HFF-Myc (cell line): ENCODE results near the gene TBC1D21.

Source experiments
- DNase-seq: peaks from one replicate; pipeline ENCODE4 v3.0.0-alpha.2; 2011; ENCODE audit warnings: low read depth; ENCODE audit errors: extremely low read depth
- H3K4me3 ChIP-seq: replicated peaks from 2 replicates; pipeline ENCODE4 v1.5.1; 2011; ENCODE audit warnings: low read depth, mild to moderate bottlenecking, control low read depth, low read length
- CTCF ChIP-seq: IDR thresholded peaks from 2 replicates; pipeline ENCODE4 v1.5.1; 2012; ENCODE audit warnings: mild to moderate bottlenecking, low read depth, low read length, control low read depth; ENCODE audit errors: missing control alignments

Gene TBC1D21

DNA sequence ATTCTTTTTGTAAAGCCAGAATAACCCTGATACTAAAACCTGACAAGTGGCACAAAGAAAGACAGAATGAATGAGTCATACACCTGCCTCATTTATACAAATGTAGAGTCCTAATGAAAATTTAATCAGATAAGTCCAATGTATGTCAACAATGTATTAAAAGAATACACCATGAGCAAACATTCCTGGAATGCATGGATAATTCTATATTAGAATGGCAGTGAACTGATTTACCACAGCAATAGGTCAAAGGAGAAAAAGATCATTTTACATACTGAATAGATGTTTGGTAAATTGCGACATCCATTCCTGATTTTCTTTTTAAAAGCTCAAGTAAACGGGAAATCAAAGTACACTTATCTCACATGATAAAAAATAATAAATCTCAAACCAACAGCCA is 41.7 kb downstream of the TBC1D21 start:
- TF ChIP-seq CTCF: no peak
- no peak for DNase-seq
- no peak overlapping the region for H3K4me3 ChIP-seq

- TF ChIP-seq CTCF: no peak
- DNase-seq: no peak
- no peak overlapping the region for H3K4me3 ChIP-seq
Observed at GRCh38 chr15:73918784-73919183, 45.4 kb downstream of the TBC1D21 start.

GRCh38 chr15:73919706-73920105 is 46.3 kb downstream of the TBC1D21 start:
- H3K4me3 ChIP-seq: no peak overlapping the region
- no peak for TF ChIP-seq CTCF
- no peak for DNase-seq

DNA sequence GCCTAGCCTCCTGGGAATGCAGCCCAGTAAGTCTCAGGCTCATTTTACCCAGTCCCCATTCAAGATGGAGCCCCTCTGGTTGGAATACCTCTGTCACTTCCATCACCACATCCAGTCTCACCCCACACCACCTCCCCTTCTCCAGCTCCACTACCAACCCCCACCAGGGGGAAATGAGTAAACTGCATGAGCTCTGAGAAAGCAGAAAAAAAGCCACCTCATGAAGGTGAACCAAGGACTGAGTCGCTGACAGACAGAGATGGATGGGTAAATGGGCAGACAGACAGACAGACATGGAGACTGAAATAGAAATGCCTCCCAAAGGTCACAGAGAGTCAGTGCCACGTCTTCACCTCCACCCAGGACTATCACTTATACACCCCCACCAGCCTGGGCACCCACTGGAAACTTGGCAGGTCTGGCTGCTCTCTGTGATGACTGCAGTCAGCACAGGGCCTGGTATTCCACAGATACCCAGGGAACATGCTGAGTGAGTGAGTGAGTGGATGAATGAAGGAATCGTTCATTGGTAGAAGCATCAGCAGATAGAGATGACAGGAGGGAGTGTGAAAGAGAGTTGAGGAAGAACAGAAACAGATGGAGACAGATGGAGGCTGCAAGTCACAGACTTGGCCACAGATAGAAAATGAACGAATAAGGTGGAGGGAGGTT is 48.0 kb downstream of the TBC1D21 start:
- DNase-seq: no peak
- no peak for TF ChIP-seq CTCF
- H3K4me3 ChIP-seq: no peak overlapping the region

- H3K4me3 ChIP-seq: peak overlapping the region; percentile 17
- no peak for TF ChIP-seq CTCF
- DNase-seq: no peak
Observed at GRCh38 chr15:73922186-73923151, 49.1 kb downstream of the TBC1D21 start.

GRCh38 chr15:73923156-73923487 is 49.8 kb downstream of the TBC1D21 start:
- H3K4me3 ChIP-seq: peak overlapping the region; percentile 5; the same call in 1 of the 2 replicates
- TF ChIP-seq CTCF: no peak
- DNase-seq: no peak
